Activated naive CD8-positive, alpha-beta T cell treated with anti-CD3 and anti-CD28 coated beads for 36 hours (primary cell): ENCODE data around the gene STRIP1. TPM values are rescaled to one million over a fixed set of nuclear protein-coding genes. Genes with fewer than 3 reads are reported as not detected.

ENCODE experiments used
- total RNA-seq, 2 experiments: library from RNA; stranded (reverse); gene quantifications; one replicate each; pipeline ENCODE4 v1.2.3, GENCODE V29; 2021

The STRIP1 gene
- total RNA-seq, 2 experiments from 2014 or later, result 29.9 to 31.8 TPM

Other genes with a start within 250 kb of the STRIP1 start
- gene CSF1, start 123.8 kb upstream of the STRIP1 start, total RNA-seq, result 10 to 100 TPM; 21.2 to 24.9 TPM
- gene AHCYL1, start 49.9 kb upstream of the STRIP1 start, total RNA-seq, result 10 to 100 TPM; 67.9 to 68.6 TPM
- not detected for gene ALX3, start 36.0 kb downstream of the STRIP1 start, total RNA-seq
- not detected for gene UBL4B, start 77.8 kb downstream of the STRIP1 start, total RNA-seq
- under 1 TPM; 0.04 to 0.10 TPM for gene SLC6A17, start 115.9 kb downstream of the STRIP1 start, total RNA-seq
- gene KCNC4, start 175.7 kb downstream of the STRIP1 start, total RNA-seq, result 1 to 10 TPM; 6.9 to 8.0 TPM